Measurements from ENCODE around the gene GC.
A peak's percentile ranks its signal among the peaks of the same experiment; 100 is the strongest.
"Not testable (repeated sequence)": the region's sequence is repeated elsewhere in the genome, so short reads cannot be mapped to it uniquely, and the experiment has no call there.

Gene GC

GRCh38 chr4:71816676-71817303 lies 32.9 kb upstream of the GC start:
- no peak overlapping the region for H3K4me3 ChIP-seq (replicated peaks; ENCODE audit: low read depth, low read length)
- no peak for TF ChIP-seq CTCF (IDR thresholded peaks at IDR 0.05; ENCODE audit: low read length, missing control alignments)
- no peak for DNase-seq (ENCODE audit: low read depth)

GRCh38 chr4:71814433-71814832 lies 30.6 kb upstream of the GC start:
- DNase-seq (ENCODE audit: low read depth), result no peak
- H3K4me3 ChIP-seq (replicated peaks; ENCODE audit: low read depth, low read length), result no peak overlapping the region
- no peak for TF ChIP-seq CTCF (IDR thresholded peaks at IDR 0.05; ENCODE audit: low read length, missing control alignments)

GRCh38 chr4:71809805-71810204 lies 25.9 kb upstream of the GC start:
- H3K4me3 ChIP-seq (replicated peaks; ENCODE audit: low read depth, low read length); DNase-seq (ENCODE audit: low read depth): not testable (repeated sequence)

GRCh38 chr4:71807469-71807868 lies 23.6 kb upstream of the GC start:
- TF ChIP-seq CTCF (IDR thresholded peaks at IDR 0.05; ENCODE audit: low read length, missing control alignments), result no peak
- DNase-seq (ENCODE audit: low read depth), result no peak
- no peak overlapping the region for H3K4me3 ChIP-seq (replicated peaks; ENCODE audit: low read depth, low read length)

GRCh38 chr4:71805230-71805629 lies 21.4 kb upstream of the GC start:
- not testable (repeated sequence) for H3K4me3 ChIP-seq (replicated peaks; ENCODE audit: low read depth, low read length); DNase-seq (ENCODE audit: low read depth)

GRCh38 chr4:71804017-71804697 lies 20.3 kb upstream of the GC start:
- not testable (repeated sequence) for H3K4me3 ChIP-seq (replicated peaks; ENCODE audit: low read depth, low read length); DNase-seq (ENCODE audit: low read depth)

- DNase-seq (ENCODE audit: low read depth), result peak; percentile 3
- no peak overlapping the region for H3K4me3 ChIP-seq (replicated peaks; ENCODE audit: low read depth, low read length)
- TF ChIP-seq CTCF (IDR thresholded peaks at IDR 0.05; ENCODE audit: low read length, missing control alignments), result no peak
These were observed 2.1 kb upstream of the GC start for GRCh38 chr4:71785959-71786358.

GRCh38 chr4:71784569-71785197 lies 804 bp upstream of the GC start:
- no peak for DNase-seq (ENCODE audit: low read depth)
- no peak overlapping the region for H3K4me3 ChIP-seq (replicated peaks; ENCODE audit: low read depth, low read length)
- TF ChIP-seq CTCF (IDR thresholded peaks at IDR 0.05; ENCODE audit: low read length, missing control alignments), result no peak

All from fibroblast of pulmonary artery (primary cell).